GM18526 (cell line): ENCODE measurements around the gene AIMP1.

Experiments used
- POLR2A ChIP-seq: IDR thresholded peaks from 3 replicates; pipeline ENCODE4 v1.6.1; 2011; ENCODE audit not compliant: insufficient read length; ENCODE audit errors: extremely low read depth

AIMP1 gene

DNA sequence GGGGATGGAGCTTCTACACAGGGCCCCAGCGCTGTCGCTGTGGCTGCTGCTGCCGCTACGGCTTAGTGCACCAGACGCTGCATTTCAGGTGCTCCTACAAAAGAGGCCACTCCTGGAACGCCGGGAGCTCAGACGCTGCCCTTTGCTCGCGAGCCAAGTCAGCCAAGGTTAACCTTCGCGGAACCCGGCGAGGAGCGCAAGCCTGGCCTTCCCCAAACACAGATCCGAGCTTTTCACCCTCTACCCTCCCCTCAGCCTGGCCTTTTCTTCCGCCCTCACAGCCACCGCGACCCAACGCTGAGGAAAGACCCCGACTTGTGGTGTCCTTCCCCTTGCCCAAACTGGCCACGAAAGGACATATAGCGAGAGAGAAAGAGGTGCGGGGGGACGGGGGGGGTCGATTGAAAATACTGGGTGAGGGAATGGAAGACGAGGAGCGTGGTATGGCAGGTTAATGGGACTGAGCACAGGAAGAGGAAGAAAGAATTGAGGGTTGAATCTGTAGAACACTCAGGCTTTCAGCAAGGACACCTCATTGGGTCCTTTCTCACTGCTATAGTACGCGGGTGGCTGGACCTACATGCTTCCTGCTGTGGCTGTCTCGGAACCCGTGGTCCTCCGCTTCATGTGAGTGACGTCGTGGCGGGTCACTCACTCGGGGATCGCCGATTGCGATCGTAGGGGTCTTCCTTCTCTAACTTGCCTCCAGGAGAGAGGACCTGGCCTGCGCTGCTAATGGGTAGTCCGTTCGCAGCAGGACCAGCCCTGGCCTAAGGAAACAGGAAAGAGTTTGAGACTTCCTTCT, at the start of gene AIMP1, which contains the start of gene TBCK:
AIMP1 (plus strand) TSS at position 583 of the 805 bp plus-strand sequence. CDS start 8,460 bp downstream, outside the sequence.
TBCK (minus strand) TSS at position 242 of the 805 bp plus-strand sequence. CDS start 7,249 bp downstream, outside the sequence.
- peak; percentile 78 for TF ChIP-seq POLR2A

GRCh38 chr4:106268786-106269185, 47.6 kb upstream of the AIMP1 start:
- no peak for TF ChIP-seq POLR2A

- TF ChIP-seq POLR2A, result no peak
Observed at GRCh38 chr4:106269711-106270110, 46.6 kb upstream of the AIMP1 start.

DNA sequence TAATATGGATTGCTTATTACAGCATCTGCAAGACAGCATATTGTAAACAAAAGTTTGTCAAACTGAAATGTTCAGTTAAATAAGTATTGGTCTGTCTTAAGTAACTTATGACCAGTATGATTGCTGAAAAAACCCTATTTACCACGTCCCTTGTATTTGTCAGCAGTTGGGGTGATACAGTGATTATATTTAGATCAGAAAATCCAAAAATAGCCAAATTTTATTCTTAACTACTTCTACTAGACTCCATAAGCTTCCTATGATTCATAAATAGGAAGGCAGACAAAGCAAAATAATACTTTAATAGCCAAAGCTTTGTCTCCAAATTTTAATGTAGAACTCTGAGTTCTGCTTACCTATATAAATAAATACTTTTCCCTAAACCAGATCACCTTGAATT, 45.6 kb upstream of the AIMP1 start:
- no peak for TF ChIP-seq POLR2A

GRCh38 chr4:106273831-106274230, 42.5 kb upstream of the AIMP1 start:
- TF ChIP-seq POLR2A, result no peak

- no peak for TF ChIP-seq POLR2A
Observed at GRCh38 chr4:106277140-106277675, 39.1 kb upstream of the AIMP1 start.

DNA sequence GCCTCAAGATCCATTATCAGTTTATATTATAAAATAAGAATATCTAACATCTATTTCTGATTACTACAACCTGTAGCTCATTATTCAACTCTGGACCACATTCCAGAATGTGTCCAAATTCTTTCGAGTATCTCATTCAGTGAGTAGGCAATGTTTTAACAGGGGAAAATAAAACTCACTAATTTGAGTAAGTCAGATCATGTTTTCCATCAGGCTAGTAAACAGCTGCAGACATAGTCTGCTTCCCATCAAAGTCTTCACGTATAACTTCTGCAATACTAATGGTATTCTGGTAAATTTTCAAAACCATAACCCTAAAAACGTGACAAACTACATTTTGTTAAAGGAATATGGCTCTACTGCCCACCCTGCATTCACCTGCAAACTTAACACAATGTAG, 32.1 kb upstream of the AIMP1 start:
- no peak for TF ChIP-seq POLR2A

- no peak for TF ChIP-seq POLR2A
Observed at GRCh38 chr4:106286611-106287010, 29.7 kb upstream of the AIMP1 start.

DNA sequence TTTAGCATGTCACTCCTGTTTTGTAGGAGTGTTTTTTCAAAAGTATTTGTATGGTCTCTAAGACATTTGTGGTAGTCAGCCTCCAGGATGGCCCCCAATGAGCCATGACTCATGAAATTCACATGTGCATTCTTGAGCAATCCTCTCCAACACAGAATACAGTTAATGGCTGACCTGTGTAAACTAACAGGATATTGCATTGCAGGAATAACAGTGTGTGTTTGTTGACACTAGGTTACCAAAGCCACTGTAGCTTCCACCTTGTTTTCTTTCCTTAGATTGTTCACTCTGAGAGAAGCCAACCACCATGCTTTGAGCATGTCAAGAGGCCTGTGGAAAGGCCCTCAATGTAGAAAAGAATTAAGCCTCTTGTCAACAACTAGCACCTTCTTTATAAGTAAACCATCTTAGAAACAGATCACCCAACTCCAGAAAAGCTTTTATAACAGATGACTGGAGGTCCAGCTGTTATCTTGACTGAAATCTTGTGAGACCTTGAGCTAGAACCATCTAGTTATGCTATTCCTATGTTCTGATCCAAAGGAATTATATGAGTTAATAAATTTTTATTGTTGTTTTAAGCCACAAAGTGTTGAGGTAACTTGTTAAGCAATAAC, 28.9 kb upstream of the AIMP1 start:
- TF ChIP-seq POLR2A, result no peak

- TF ChIP-seq POLR2A, result no peak
Observed at GRCh38 chr4:106289737-106290136, 26.6 kb upstream of the AIMP1 start.

- TF ChIP-seq POLR2A, result no peak
Observed at GRCh38 chr4:106291678-106292077, 24.7 kb upstream of the AIMP1 start.

DNA sequence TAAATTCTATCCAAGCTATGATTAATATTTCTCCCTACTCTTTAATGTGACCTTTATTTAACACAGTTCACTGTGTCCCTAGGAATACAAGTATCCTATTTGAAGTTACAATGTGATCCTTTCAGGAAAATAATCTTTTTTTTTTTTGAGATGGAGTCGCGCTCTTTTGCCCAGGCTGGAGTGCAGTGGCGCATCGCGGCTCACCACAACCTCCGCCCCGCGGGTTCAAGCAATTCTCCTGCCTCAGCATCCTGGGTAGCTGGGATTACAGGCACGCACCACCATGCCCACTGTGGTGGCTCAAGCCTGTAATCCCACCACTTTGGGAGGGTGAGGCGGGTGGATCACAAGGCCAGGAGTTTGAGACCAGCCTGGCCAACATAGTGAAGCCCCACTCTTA, 22.3 kb upstream of the AIMP1 start:
- no peak for TF ChIP-seq POLR2A

DNA sequence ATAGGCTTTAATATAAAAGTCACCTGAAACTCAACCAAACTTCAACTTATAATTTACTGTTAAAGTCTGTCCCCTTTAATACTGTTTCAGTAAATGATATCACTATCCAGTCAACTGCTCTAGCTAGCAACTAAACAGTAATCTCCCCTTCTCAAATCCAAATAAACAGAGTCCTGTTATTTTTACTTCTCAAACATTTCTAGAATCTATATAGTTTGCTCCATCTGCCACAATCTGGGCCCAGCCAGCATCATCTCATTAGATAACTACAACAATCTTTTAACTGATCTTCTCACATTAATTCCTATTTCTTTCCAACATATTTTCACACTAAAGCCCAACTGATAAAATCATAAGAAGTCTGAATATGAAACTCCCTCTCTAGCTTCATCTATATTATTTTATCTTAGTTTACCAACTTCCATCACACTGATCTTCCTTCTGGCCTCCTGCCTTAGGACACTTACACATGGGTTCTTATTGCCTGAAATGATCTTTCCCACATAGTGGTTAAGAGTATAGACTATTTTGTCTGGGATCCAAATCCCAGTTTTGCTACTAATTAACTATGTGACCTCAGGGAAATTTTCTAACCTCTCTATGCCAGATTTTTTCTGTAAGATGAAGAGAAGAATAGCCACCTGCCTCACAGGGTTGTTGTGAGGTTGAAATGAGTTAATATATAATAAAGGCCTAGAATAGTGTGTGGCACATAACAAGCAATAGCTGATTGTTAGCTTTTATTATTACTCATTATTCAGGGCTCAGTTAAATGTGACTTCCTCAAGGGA, 18.9 kb upstream of the AIMP1 start:
- no peak for TF ChIP-seq POLR2A

- TF ChIP-seq POLR2A, result no peak
Observed at GRCh38 chr4:106299977-106300376, 16.4 kb upstream of the AIMP1 start.

DNA sequence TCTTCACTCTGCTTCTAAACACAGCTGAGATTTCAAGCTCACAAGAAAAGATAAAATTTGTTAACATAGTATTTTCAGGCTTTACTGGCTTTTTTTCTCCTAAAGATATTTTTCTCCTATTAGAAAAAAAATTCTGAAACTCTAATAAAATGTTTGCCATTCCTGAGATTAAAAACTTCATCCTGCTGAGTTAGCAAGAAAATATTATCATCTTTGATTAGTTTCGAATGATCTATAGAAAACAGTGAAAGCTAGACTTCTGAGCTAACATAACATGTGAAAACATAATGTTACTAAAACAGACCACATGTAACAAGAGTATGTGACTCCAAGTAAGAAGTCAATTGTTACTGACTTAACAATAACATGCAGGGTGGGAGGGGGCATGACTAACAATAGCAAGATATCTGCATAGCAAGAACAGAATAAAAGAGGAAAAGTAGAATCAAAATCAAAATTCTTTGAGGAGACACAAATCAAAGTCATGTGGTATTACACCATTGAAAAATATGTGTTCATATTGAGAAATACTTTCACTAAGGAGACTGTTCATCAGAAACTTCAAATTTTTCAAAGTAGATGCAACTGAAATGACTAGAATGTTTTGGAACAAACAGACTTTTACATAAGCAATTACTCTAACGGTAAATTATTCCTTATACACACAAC, 14.8 kb upstream of the AIMP1 start:
- no peak for TF ChIP-seq POLR2A

GRCh38 chr4:106302062-106302438, 14.3 kb upstream of the AIMP1 start:
- TF ChIP-seq POLR2A, result no peak
